Measurements from ENCODE around the gene C16orf74. TPM values are rescaled to one million over a fixed set of nuclear protein-coding genes. Genes with fewer than 3 reads are reported as not detected.

The C16orf74 gene
- total and polyA plus RNA-seq, 8 donors = 1.3 to 17.5 (median 11.9) TPM

DNA sequence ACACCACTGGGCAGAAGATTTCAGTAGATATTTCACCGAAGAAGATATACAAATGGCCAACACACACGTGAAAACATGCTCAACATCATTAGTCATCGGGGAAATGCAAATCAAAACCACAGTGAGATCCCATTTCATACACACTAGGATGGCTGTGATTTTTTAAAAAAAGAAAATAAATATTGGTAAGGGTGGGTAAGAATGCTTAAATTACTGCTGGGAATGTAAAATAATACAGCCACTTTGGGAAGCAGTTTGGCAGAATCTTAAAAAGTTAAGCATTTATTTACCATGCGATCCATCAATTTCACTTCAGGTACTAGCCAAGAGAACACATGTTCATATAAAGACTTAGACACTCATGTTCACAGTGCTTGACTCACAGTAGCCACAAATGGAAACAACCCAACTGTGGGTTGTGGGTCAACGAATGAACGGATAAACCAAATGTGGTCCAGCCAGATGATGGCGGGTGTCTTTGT is 6.5 kb upstream of the C16orf74 start:
- Histone ChIP-seq H3K36me3 (no peaks in the 10 kb centered on the region), H3K27me3 (peaks cover 0 to 19% of the 10 kb centered on the region in 2 donors), H3K4me1 (peaks cover 0 to 30% of the 10 kb centered on the region in 2 donors), H3K9me3 (no peaks in the 10 kb centered on the region), H3K4me3 (no peak overlapping the region), H3K27ac (no peak overlapping the region)
- no peak for DNase-seq
- intact Hi-C loops (cut with DNase I) = no loop called here
- TF ChIP-seq CTCF (IDR thresholded peaks at IDR 0.05) = no peak
- no peak for ATAC-seq

- DNase-seq (peak in 1 of 4 donors; percentile 61), ATAC-seq (no peak)
- Histone ChIP-seq H3K27ac (no peak overlapping the region), H3K4me1 (peaks cover 7 to 31% of the 10 kb centered on the region in 2 donors), H3K4me3 (no peak overlapping the region), H3K9me3 (no peaks in the 10 kb centered on the region), H3K36me3 (no peaks in the 10 kb centered on the region), H3K27me3 (peaks cover 0 to 32% of the 10 kb centered on the region in 2 donors)
- no peak for TF ChIP-seq CTCF (IDR thresholded peaks at IDR 0.05)
- intact Hi-C loops (cut with DNase I) = no loop called here
These were observed 5.3 kb upstream of the C16orf74 start for GRCh38 chr16:85755929-85756768.

GRCh38 chr16:85754413-85754812 is 3.5 kb upstream of the C16orf74 start:
- H3K4me1 ChIP-seq = peaks cover 12 to 40% of the 10 kb centered on the region in 2 donors
- ATAC-seq = peak; percentile 4
- DNase-seq = no peak
- peaks cover 0 to 31% of the 10 kb centered on the region in 2 donors for H3K27me3 ChIP-seq
- no peaks in the 10 kb centered on the region for H3K36me3 ChIP-seq
- no peaks in the 10 kb centered on the region for H3K9me3 ChIP-seq
- H3K27ac ChIP-seq = no peak overlapping the region
- no peak for TF ChIP-seq CTCF (IDR thresholded peaks at IDR 0.05)
- H3K4me3 ChIP-seq = no peak overlapping the region
- intact Hi-C loops (cut with DNase I) = no loop called here

DNA sequence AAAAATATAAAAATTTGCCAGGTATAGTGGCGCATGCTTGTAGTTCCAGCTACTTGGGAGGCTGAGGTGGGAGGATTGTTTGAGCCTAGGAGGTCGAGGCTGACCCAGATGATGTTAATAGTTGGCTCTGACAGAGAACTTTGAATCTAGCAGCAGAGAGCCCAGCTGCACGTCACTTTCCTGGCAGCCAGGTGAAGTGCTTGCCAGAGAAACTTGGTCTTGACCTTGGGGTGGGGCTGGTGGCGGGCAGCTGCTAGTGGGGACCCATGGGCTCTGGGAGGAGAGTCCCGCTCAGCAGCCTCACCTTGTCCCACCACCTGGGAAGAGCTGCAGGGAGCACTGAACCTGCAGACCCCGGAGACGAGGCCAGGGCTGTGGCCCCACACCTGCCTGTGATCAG is 3.1 kb upstream of the C16orf74 start:
- DNase-seq (no peak), ATAC-seq (no peak)
- no peak overlapping the region for H3K27ac ChIP-seq
- H3K27me3 ChIP-seq = peaks cover 0 to 30% of the 10 kb centered on the region in 2 donors
- H3K4me3 ChIP-seq = no peak overlapping the region
- intact Hi-C loops (cut with DNase I) = no loop called here
- H3K9me3 ChIP-seq = no peaks in the 10 kb centered on the region
- H3K36me3 ChIP-seq = no peaks in the 10 kb centered on the region
- TF ChIP-seq CTCF (IDR thresholded peaks at IDR 0.05) = no peak
- H3K4me1 ChIP-seq = peaks cover 12 to 36% of the 10 kb centered on the region in 2 donors

DNA sequence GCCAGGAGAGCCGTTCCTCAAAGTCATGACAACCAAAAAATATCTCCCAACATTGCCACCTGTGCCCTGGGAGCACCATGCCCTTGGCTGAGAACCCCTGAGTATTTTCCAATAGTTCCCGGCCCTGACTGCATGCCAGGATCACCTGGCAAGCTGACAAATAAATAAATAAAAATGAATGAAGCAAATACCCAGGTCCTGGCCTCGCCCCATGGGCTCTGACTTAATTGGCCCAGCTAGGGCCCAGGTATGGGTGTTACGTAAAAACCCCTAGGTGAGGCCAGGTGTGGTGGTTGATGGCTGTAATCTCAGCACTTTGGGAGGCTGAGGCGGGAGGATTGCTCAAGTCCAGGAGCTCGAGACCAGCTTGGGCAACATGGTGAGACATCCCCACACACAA is 2.7 kb upstream of the C16orf74 start:
- DNase-seq (no peak), ATAC-seq (no peak)
- Histone ChIP-seq H3K36me3 (no peaks in the 10 kb centered on the region), H3K4me1 (peaks cover 12 to 32% of the 10 kb centered on the region in 2 donors), H3K9me3 (no peaks in the 10 kb centered on the region), H3K27me3 (peaks cover 0 to 30% of the 10 kb centered on the region in 2 donors), H3K27ac (no peak overlapping the region), H3K4me3 (no peak overlapping the region)
- TF ChIP-seq CTCF (IDR thresholded peaks at IDR 0.05) = no peak
- intact Hi-C loops (cut with DNase I) = no loop called here
